ENCODE measurements around the gene FAM118A.

DNA sequence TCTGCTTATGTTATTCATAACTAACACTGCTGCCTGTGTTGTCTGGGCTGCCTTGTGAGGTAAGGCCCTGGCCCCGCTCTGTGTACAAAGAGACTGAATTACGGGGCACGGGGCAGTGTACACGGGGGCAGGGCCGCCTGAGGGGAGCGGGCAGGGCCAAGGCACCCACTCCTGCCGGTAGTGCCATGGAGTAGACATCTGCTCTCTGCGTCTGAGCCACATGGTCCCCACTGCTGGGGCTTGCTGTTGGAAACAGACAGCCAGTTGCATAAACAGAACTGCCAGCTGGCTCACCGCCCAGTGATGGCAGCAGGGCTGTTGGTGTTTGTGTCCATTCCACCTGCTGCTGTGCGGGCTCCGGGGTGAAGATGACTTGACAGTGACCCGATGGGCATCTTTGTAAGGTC lies 19.8 kb downstream of the FAM118A start:
- TF ChIP-seq, protein P1, sequence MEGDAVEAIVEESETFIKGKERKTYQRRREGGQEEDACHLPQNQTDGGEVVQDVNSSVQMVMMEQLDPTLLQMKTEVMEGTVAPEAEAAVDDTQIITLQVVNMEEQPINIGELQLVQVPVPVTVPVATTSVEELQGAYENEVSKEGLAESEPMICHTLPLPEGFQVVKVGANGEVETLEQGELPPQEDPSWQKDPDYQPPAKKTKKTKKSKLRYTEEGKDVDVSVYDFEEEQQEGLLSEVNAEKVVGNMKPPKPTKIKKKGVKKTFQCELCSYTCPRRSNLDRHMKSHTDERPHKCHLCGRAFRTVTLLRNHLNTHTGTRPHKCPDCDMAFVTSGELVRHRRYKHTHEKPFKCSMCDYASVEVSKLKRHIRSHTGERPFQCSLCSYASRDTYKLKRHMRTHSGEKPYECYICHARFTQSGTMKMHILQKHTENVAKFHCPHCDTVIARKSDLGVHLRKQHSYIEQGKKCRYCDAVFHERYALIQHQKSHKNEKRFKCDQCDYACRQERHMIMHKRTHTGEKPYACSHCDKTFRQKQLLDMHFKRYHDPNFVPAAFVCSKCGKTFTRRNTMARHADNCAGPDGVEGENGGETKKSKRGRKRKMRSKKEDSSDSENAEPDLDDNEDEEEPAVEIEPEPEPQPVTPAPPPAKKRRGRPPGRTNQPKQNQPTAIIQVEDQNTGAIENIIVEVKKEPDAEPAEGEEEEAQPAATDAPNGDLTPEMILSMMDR (IDR thresholded peaks at IDR 0.05; ENCODE audit: insufficient read depth, low read depth, low read length), result no peak
- TF ChIP-seq EZH2 (IDR thresholded peaks at IDR 0.05; ENCODE audit: insufficient read depth, low read length), result no peak

All from astrocyte (in vitro differentiated cells and primary cell).